ENCODE measurements around the gene CLCF1.

Gene CLCF1

DNA sequence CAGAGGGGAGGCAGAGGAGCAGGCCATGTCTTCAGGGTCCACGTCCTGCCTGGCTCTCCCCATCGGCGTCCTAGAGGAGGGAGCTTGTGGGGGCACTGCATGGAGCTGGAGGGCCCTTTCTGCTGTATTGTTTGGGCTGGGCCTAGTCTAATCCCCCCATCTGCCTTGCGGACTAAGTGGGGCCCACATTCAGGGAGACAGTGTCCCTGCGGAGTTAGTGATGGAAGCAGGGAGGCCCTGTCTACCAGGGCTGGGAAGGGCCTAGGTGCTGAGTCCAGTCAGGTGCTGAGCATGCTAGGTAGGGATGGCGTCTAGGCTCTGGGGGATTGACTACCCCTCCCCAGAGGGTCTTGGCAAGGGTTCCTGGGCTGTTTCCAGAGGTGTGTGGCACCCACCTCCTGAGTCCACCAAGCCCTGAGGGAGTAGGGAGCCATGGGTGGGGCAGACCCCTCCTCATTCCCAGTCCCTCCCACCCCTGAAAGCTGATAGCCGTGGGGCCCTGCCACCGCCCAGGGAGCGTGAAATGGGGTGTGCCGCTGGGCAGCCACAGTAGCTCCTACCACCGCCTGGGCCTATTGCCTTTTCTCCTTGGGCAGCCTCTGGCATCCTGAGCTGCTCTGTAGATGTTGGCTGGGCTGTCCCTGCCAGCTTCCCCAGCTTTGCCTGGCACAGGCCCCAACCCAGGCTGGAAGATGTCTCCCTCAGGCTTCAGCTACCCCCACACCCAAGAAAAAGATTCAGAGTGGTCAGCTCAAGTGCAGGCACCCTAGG, 18.2 kb downstream of the CLCF1 start:
- DNase-seq, result no peak

DNA sequence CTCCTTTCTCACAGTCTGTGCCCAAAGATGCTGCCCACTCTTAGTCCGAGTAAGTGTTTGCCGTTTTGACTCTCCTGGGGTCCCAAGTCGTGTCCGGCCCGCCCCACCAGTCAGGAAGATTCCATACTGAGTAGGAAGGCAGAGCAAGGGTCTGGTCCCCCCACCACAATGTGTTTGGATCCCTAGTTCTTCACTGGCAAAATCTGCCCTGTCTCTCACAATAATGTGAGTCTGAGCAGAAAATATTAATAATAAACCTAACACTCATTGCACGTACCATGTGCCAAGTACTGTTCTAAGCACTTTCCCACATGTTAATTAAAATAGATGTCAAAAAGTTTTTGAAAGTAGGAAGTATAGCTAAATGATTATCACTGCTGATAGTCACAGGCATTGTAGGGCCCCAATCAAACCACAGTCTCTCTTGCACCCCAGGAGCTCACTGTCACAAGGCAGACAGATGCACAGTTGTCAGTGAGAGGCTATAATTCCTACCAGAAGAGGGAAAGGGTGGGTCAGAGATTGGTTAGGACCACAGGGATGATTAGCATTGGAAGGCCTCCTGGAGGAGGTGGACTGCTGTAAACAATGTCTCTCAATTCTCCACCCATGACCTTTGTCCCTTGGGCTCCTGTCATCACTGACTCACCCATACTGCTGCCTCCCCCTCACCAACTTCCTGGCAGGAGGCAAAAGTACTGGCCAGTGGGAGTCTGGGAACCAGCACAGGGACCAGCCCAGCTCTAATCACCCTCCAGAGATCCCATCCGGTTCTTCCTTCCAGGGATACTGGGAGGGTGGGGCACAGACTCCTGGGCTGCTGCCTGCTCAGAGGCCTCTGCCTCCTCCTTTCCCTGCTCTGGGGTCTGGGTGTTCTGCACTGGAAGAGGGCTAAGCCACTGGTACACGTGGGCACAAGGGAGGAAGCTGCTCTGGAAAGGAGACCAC, 19.0 kb downstream of the CLCF1 start:
- peak; percentile 31 for DNase-seq

DNA sequence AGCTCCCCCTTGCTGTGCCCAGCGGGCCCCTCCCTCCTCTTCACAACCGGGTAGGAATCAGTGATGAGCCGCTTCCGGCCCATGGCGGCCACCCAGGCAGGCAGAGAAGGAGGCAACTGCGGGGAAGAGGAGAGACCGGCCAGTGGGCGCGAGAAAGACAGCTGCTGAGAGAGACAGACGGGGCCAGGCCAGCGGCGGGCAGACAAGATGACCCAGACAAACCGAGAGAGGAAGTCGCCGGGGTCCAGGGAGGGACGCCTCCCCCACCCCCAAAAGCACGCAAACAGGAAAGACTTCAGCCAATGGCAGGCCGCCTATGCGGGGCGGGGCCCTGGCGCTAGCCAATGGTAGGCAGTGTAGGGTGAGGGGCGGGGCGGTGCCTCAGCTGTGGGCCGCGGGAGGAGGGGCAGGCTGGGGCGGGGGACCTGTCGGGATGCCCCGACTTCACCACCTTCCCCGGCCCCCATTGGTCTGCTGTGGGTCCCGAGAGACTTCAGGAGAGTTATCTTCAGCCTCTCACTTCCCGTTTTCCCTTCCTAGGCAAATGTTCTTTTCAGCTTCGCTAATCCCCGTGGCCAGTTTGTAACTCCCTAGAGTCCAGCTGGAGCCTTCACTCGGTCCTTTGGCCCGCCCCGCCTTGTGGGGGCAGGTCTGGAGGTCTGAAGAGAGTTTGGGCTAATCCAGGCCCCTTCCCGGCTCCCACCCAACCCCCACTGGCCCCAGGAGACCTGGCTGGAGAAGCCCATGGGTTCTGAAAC, 19.9 kb downstream of the CLCF1 start, which contains the start of gene POLD4:
Gene POLD4 (minus strand): TSS at position 230 of the 758 bp plus-strand sequence. CDS start 147 bp downstream, at position 83.
- peak; percentile 97 for DNase-seq

DNA sequence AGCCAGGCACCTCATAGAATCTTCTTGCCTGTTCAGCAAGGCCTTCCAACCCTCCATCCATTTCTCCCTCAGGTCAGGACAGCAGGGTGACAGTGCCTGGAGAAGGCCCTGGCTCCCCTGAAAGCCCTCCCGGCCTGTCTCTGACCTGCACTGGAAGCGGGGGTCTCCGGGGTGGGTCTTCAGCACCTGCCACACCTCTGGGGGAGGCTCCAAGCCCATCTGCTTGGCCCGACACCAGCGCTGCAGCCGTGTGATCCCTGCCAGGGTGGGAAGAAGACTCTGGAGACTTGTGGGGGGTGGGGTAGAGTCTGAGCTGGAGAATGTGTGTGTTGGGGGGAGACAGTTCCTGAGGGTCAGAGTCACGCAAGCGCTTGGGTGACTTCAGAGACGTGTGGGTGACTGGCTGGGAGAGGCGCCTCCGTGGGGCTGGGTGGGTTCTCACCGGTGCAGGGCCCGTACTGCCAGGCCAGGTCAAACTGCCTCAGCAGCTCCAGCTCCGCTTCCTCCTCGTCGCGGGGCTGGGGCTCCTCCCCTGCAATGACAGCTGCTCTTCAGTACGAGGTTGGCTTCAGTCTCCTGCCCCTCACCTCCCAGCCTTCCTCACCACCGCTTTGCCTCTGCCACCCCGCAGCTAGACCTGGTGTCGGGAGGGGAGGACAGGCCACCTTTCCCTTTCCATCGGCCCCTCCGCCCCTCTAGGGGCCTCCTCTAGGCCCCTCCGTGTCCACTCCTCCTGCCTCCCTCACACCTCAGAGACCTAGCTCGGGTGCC, 20.7 kb downstream of the CLCF1 start:
- DNase-seq, result no peak

- peak; percentile 77 for DNase-seq
Measured at GRCh38 chr11:67351275-67352005, 22.0 kb downstream of the CLCF1 start.

DNA sequence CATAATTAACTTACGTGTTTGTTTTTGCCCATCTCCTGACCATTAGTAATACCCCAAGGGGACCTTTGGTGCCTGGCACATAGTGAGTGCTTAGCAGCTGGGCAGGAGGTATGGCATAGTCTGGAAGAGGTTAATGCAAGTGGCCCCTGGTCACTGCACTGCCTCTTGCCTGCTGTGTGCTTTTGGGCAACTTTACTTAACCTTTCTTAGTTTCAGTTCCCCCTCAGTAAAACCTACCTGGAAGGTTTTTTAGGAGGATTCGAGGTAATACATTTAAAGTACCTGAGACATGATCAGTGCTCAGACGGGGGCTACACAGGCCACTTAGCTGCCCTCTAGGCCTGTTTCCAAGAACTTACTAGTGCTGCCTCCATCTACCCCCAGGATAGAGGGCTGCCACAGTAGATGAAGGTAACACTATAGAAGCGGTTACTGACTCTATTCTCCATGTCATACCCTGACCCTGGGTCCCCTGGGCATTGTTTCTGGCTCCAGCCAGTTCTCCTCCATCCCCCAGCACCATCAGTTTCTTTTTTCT, 23.4 kb downstream of the CLCF1 start:
- no peak for DNase-seq

DNA sequence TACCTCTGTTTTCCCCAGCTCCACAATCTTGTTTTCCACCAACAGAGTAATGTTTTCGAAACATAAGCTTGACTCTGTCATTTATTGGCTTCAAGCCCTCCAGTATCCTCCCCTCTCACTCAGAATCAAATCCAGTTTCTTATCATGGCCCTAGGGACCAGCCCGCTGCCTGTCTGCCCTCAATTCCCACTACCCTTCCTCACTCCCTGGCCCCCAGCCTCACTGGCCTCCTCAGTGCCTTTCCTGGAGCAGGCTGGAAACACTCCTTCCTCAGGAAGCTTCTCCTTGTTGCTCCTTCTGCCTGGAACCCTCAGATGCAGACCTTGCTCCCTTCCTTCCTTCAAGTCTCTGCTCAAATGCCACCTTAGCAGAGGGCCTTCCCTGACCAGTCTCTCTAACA, 23.9 kb downstream of the CLCF1 start:
- DNase-seq, result no peak

GRCh38 chr11:67349036-67349435, 24.4 kb downstream of the CLCF1 start:
- no peak for DNase-seq

GRCh38 chr11:67347964-67348749, 25.2 kb downstream of the CLCF1 start:
- DNase-seq, result no peak

- peak; percentile 37 for DNase-seq
Measured at GRCh38 chr11:67345920-67346819, 27.2 kb downstream of the CLCF1 start.

- DNase-seq, result no peak
Measured at GRCh38 chr11:67345247-67345919, 28.0 kb downstream of the CLCF1 start.

- DNase-seq, result no peak
Measured at GRCh38 chr11:67344264-67344663, 29.1 kb downstream of the CLCF1 start.

DNA sequence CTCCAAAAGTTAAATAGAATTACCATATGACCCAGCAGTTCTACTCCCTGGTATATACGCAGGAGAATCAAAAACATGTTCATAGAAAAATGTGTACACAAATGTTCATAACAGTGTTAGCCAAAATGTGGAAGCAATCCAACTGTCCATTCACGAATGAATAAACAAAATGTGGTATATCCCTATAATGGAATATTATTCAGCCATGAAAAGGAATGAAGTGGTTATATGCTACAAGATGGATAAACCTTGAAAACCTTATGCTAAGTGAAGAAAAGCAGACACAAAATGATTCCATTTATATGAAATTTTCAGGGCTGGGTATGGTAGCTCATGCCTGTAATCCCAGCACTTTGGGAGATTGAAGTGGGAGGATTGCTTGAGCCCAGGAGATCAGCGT, 36.1 kb downstream of the CLCF1 start:
- DNase-seq, result no peak

- no peak for DNase-seq
Measured at GRCh38 chr11:67332081-67332691, 41.2 kb downstream of the CLCF1 start.

DNA sequence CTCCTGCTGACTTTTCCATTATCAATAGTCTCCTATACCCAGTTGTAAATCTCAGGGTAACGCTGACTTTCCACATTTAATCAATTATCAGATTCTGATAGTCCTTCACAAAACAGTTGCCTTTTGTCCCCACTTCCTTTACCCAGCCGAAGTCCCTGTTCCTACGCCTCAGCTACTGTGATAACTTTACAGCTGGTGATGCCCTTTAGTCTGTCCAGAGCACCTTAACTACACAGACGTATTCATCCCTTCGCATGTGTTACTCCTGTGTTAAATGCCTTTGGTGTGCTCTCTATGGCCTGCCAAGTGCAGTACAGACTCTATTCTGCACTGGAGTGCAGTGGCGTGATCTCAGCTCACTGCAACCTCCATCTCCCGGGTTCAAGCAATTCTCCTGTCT, 49.9 kb downstream of the CLCF1 start:
- no peak for DNase-seq

DNA sequence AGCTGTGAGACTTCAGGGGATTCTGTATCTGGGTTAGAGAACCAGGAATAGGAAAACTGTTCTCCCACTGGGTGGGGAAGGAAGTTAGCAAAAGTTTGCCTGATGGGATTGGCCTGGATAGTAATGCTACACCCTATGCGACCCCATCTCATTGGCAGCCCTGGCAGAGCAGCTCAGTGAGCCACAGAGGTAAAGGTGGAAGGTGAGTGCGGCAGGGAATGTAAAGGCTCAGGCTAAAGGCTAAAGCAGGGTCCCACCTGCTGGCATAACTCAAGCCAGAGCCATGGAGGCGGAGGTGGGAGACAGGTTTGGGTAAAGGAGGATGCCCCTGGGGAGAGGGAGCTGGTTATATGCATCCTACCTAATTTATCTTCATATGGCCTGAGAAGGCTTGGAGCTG, 51.3 kb downstream of the CLCF1 start:
- no peak for DNase-seq

- DNase-seq, result no peak
Measured at GRCh38 chr11:67321313-67321871, 52.0 kb downstream of the CLCF1 start.

- DNase-seq, result no peak
Measured at GRCh38 chr11:67320691-67321090, 52.7 kb downstream of the CLCF1 start.
